IMR-90 (cell line): ENCODE measurements around the gene LUC7L. TPM values are rescaled to one million over a fixed set of nuclear protein-coding genes. Genes with fewer than 3 reads are reported as not detected.

Experiments
- CEBPB ChIP-seq: IDR thresholded peaks from 2 replicates; pipeline ENCODE4 v1.6.1; 2012; ENCODE audit warnings: low read depth, low read length, improper control_type of control experiment
- CHD1 ChIP-seq: IDR thresholded peaks from 2 replicates; pipeline ENCODE4 v1.6.1; 2012; ENCODE audit warnings: low read depth, low read length, improper control_type of control experiment
- MAFK ChIP-seq: IDR thresholded peaks from 2 replicates; pipeline ENCODE4 v1.6.1; 2012; ENCODE audit warnings: low read depth, low read length, improper control_type of control experiment
- MAZ ChIP-seq: IDR thresholded peaks from 2 replicates; pipeline ENCODE4 v1.6.1; 2012; ENCODE audit warnings: low read depth, mild to moderate bottlenecking, low read length, improper control_type of control experiment, moderate library complexity, borderline replicate concordance
- RCOR1 ChIP-seq: IDR thresholded peaks from 2 replicates; pipeline ENCODE4 v1.6.1; 2012; ENCODE audit warnings: mild to moderate bottlenecking, low read length, improper control_type of control experiment; ENCODE audit not compliant: insufficient replicate concordance
- polyA plus RNA-seq, 3 experiments: library from polyadenylated mRNA; depleted of rRNA; stranded (reverse); fragments of >200 nt; gene quantifications; 2 replicates each; pipeline ENCODE4 v1.2.3, GENCODE V29; 2012; ENCODE audit warnings: low replicate concordance in 1 of 3
- total RNA-seq: library from RNA; depleted of rRNA; stranded (reverse); fragments of >200 nt; gene quantifications from 2 replicates; pipeline ENCODE4 v1.2.3, GENCODE V29; 2012
- TF ChIP-seq, protein P1 (sequence below): fragments of 150-350 bp; IDR thresholded peaks from 2 replicates; pipeline ENCODE4 v1.6.1; 2017; ENCODE audit warnings: mild to moderate bottlenecking, antibody characterized with exemption, low read length, low read depth

Gene LUC7L
- total and polyA plus RNA-seq, 2 of the 4 experiments (the other 2 are of a cell fraction): 21.5 to 55.6 TPM

DNA sequence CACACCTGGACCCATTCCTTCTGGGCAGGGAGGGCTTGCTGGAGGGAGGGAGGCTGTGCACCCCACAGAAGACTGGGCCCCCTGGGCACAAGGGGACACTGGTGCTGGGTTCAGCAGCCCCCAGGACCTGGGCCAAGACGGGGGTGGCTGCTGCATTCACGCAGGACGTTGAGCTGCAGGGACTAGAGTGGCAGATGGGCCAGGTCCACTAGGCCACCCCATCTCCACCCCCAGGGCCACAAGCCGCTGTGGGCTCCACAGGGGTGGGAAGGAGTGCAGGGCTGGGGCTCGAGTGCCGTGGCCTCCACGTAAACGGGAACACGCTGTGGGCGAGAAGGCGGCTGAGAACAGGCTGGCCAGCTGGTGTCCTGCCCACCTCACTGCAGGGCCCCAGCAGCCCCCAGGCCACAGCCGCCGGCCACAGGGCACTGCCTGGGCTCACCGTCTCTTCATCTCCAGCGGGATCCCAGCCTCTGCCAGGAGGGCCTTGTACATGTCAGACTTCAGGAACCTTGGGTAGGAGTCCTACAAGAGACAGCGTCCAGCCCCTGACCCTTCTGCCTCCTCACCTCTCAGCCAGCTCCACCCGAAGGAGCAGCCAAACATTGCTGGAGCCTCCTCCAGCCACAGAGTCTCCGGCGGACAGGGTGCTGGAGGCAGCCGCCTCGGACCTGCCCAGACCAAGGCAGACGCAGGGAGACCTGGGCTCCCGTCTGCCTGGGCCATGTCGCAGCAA, 40.0 kb upstream of the LUC7L start (continued):
- TF ChIP-seq, protein P1, sequence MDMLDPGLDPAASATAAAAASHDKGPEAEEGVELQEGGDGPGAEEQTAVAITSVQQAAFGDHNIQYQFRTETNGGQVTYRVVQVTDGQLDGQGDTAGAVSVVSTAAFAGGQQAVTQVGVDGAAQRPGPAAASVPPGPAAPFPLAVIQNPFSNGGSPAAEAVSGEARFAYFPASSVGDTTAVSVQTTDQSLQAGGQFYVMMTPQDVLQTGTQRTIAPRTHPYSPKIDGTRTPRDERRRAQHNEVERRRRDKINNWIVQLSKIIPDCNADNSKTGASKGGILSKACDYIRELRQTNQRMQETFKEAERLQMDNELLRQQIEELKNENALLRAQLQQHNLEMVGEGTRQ: no peak
- TF ChIP-seq MAZ (no peak), RCOR1 (no peak), MAFK (no peak), CEBPB (no peak), CHD1 (no peak)
